LoVo (cell line): ENCODE data around the gene GATAD1.
"Not testable (repeated sequence)": the region's sequence is repeated elsewhere in the genome, so short reads cannot be mapped to it uniquely, and the experiment has no call there.

Source experiments
- DNase-seq: peaks from one replicate; pipeline ENCODE4 v3.0.0-alpha.2; 2016; ENCODE audit warnings: low spot score

The GATAD1 gene, protein sequence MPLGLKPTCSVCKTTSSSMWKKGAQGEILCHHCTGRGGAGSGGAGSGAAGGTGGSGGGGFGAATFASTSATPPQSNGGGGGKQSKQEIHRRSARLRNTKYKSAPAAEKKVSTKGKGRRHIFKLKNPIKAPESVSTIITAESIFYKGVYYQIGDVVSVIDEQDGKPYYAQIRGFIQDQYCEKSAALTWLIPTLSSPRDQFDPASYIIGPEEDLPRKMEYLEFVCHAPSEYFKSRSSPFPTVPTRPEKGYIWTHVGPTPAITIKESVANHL

DNA sequence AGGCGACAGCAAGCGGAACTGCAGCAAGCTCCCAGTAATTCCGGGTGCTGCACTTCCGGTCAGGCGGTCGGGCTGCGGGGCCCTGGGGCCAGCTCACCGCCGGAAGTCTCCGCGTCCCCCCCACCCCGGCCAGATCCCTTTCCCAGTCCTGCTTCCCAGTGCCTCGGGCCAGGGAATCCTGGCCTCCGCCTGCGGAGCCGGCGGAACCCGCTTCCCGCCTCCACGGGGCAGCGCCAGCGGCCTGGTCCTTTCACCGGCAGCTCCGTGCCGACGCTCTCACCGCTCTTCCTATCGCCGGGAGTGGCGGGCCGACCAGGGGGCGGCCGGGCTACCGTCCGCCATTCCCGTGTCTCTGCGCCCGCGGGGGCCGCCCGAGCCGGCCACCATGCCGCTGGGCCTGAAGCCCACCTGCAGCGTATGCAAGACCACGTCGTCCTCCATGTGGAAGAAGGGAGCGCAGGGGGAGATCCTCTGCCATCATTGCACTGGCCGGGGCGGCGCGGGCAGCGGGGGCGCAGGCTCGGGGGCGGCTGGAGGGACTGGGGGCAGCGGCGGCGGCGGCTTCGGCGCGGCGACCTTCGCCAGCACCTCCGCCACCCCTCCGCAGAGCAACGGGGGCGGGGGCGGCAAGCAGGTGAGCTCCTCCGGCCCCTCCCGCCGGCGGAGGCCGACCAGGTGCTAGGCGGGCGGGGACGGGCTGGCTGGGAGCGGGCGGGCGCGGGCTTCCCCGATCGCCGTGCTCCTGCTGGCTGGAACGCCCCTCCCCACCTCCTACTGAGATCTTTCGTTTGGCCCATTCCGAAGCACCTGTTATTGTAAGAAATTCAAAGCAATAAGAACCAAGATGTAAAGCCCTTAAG lies at the start of gene GATAD1:
Gene GATAD1, plus strand, starts transcription at position 138 of the 860 bp plus-strand sequence. Its CDS starts 248 bp downstream, at position 386.
- DNase-seq = peak; percentile 99

DNA sequence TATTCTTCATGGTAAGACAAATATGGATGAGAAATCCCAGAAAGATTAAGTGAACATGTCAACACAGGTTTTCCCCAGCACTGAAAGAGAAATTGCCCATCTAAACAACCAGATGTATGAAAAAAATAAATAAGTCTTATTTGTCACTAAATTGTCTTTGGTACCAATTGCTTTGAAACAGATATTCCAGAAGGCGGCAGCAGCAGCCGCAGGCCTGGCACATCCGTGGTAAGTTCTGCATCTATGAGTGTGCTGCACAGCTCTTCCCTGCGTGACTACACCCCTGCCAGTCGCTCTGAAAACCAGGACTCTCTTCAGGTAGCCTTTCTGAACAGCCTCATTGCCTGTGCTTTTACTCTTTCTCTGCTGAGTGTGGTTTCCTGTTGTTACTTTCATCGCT lies 49.7 kb upstream of the GATAD1 start:
- no peak for DNase-seq

DNA sequence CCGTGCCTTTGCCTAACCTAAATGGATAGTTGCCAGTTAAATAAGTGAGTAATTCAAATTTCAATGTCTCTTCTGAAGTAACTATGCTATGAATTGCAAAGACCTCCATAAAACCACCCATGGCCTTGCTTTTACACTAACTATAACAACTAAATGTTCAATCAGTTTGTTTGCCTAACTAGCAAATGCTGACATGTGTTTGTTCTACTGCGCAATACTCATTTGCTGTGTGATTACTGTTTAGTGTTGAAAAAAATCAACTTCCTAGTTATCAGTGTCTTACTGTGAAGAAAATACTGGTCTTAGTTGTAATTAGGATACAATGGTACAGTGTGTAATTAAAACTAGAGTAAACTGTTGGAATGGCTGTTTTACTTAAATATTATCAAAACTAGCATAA lies 47.3 kb upstream of the GATAD1 start:
- DNase-seq = no peak

DNA sequence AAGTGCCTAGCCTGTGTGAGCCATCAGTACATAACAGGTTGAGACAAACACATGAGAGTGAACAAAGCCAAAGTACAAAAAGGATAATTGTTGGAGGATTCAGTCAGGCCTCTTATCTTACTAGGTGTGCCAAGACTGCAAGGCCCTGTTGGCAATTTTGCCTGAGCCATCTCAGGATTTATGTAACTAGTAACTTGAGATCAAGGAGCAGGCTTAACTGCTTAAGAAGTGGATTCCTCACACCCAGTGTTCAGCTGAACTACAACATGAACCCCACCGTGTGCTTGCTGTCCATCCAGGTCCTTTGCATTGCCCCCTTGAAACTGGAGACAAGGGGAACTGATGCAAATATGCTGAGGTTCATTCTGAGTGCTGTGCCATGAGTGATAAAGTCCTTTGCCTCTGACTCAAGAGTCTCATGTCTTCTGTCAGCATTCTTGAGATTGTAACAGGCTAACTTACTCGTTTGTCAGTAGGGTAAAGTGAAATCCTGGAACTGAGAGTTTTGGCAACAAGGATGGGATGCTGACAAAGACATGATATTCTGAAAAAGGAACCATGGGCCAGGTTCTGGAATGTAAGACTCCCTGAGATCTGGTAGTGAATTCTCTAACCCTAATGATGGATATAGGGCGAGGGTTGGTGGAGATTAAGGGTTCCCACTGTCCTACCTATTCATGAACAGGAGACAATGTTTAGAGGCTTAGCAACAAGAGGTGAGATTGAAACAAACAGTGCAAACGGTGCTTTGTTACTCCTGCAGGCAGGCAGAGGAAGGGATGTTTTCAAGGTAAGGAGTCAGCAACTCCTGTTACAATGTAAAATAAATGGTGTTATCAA lies 44.1 kb upstream of the GATAD1 start:
- no peak for DNase-seq

DNA sequence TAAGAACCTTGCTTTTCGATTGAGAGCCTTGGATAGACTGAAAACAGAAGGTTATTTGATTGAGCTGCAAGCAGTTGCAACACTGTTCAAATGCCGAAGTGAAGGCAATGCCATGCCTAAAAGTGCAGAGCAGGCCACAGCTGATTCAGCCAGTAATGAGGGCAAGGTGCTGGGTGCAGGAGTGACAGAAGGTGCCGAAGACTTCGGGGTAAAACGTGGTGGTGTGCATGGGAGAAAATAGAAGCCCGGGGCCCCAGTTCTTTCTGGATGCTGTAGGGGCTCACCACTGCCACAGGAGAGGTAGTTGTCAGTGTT lies 43.6 kb upstream of the GATAD1 start:
- DNase-seq = no peak

DNA sequence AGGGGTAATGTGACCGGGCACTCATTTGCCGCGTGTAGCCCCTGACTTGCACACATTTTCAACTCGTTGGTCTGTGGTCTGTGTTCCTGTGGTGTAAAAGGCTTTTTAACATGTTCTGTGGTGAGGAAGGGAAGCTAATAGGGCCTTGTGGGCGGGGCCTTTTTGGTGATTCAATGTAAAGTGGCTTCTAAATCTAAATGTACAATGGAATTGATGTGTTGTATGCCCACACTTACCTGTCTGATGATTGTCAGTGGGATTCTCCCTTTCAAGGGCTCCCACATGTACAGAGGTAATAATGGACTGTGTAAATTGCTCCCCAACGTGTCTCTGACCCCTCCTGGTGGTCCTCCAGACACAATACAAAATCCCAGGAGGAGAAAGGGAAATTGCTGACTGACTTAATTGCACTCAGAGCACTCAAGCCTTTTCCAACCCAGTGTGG lies 43.1 kb upstream of the GATAD1 start:
- no peak for DNase-seq

DNA sequence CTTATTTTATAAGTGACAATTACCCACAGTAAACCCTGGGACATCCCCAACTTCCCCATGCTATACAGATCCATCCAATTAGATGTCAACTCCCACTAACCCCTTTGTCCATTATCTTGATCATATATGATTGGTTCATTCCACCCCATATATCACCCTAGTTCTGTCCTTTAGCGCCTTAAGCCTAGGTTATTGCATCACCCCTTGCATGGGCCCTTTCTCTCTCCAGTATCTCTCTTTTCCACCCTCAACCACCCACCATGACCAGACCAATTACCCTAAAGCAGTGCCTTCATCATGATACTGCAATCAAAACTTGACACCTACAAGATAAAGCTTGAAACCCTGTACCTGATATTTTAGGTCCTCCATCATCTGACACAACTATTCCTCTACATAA lies 37.9 kb upstream of the GATAD1 start:
- DNase-seq = no peak

DNA sequence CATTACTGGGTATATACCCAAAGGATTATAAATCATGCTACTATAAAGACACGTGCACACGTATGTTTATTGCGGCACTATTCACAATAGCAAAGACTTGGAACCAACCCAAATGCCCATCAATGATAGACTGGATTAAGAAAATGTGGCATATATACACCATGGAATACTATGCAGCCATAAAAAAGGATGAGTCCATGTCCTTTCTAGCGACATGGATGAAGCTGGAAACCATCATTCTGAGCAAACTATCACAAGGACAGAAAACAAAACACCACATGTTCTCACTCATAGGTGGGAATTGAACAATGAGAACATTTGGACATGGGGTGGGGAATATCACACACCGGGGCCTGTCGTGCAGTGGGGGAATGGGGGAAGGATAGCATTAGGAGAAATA lies 37.1 kb upstream of the GATAD1 start:
- DNase-seq = not testable (repeated sequence)

DNA sequence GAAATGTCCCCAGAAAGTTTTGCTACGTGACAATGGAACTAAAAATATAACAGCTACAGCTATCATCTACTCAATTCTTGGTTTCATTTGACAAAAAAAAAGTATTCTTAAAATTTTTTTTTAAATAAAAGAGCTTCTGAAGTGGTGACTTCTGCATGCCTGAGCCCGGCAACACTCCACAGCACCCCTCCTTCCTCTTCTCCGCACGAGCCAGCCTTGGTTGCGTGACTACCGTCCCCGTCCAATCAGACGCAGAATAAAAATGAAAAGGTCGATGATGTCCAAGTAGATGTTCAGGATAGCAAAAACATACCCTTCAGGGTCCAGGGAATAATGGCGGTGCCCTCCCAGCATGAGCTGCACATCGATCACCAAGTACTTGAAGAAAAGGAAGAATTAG lies 34.5 kb upstream of the GATAD1 start:
- DNase-seq = no peak

DNA sequence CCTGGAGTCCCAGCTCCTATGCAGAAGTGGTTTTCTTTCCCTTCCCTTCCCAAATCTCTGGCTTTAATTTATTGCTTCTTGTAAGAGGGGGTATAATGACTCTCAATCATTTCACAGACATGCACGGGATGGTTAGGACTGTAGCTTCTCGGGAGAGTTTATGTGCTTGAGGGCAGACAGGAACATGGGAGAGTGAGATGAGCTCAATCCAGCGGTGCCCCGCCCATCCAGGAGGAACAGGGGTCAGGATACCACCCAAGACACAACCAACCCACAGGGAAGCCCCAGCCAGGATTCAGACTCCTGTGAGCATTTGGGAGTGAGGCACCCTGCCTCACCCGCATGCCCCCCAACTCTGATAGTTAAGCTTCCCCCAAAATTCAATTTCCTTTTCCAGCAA lies 33.7 kb upstream of the GATAD1 start:
- DNase-seq = no peak

DNA sequence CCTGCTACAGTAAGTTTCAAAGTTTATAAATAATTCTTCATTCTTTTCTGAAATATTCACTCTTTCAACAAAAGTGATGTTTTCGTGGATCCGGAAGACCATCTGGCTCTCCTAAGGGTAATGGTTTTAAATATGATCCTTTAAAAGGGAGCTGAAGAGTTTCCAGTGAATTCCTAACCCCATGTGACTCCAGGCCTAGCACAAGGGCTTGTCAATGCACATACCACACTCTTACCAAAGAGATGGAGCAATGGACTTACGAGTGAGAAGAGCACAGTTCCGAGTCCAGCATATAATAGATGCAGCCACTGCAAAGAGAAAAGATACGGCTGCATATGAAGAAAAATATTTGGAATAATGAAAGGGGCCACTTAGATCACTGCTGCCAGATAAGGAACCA lies 32.1 kb upstream of the GATAD1 start:
- DNase-seq = no peak

DNA sequence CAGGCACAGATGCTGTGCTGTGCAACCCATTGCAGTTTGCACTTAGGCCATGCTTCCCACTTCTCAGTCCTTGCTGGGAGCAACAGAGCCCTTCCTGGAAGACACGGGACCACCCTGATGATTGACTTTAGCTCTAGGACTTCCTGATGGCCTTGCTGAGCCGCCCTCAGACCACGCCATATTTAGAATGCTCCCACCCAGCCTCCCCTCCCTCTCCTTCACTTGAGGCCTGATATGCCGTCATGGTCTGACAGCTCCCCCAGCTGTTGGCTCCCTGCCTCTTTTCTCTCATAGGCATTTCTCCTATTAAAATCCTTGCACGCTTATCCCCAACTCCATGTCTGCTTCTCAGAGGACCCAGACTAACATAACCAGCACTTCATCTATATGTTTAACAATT lies 29.4 kb upstream of the GATAD1 start:
- no peak for DNase-seq

DNA sequence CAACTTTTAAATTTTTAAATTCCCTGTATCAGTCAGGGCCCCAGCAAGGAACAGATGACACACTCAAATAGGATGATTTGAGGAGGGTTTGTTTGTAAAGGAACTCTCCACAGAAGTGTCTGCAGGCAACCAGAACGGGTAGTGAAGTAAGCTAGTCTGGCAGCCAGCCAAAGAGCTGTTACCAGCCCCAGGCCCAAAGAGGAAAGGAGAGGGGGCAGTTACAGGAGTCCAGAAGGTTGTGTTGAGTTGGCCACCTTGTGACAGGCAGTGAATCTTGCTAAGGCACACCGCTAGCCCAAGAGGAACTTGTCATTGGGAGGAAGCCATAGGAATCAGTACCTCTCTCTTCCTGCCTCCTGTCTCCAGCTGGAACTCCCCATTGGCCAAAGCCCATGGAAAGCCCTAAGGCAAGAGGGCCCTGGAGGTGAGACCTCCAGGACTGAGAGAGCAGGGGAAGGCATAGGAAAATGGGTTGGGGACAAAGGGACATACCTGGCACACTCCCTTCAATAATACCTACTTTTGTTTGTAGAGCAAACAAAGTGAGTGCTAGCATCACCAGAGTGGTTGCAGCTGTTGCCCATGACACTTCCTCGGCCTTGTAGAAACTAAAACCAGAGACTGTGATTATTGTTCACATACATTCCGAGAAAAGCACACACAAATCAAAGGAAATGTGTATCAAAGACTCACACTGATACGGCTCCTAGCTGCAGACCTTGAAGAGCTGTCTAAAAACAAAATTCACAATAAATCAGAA lies 25.4 kb upstream of the GATAD1 start:
- DNase-seq = no peak

DNA sequence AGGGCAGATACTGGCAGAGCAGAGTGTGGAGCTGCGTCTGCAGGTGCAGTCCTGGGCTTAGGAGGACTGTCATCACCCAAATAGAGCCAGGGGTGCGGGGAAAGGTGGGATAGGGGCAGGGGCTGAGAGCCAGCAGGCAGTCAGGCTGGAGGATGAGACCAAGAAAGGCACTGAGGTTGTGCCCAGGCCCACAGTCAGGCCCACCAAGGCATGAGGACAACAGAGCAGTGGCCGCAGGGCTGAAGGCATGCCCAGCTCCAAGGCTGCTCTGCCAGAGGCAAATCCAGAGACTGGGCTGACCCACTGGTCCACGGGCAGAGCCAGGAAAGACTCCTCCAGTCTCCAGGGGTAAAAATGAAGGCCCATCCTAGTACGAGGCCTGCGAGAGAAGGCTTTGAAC lies 24.4 kb upstream of the GATAD1 start:
- no peak for DNase-seq

DNA sequence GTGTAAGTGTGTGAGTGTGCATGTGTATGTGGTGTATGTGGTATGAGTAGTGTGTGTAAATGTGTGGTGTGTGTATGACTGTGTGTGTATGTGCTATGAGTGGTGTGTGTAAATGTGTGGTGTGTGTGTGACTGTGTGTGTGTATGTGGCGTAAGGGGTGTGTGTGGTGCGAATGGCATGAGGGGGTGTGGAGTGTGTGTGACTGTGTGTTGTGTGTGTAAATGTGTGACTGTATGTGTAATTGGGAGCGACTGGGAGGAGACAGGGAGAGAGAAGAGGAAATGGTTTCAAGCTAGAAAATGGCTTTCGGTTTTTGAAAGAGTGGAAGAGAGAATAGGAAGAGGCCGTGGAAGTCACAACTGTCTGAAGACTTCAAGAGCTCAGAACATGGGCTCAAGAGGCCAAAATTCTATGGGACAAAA lies 23.6 kb upstream of the GATAD1 start:
- no peak for DNase-seq

DNA sequence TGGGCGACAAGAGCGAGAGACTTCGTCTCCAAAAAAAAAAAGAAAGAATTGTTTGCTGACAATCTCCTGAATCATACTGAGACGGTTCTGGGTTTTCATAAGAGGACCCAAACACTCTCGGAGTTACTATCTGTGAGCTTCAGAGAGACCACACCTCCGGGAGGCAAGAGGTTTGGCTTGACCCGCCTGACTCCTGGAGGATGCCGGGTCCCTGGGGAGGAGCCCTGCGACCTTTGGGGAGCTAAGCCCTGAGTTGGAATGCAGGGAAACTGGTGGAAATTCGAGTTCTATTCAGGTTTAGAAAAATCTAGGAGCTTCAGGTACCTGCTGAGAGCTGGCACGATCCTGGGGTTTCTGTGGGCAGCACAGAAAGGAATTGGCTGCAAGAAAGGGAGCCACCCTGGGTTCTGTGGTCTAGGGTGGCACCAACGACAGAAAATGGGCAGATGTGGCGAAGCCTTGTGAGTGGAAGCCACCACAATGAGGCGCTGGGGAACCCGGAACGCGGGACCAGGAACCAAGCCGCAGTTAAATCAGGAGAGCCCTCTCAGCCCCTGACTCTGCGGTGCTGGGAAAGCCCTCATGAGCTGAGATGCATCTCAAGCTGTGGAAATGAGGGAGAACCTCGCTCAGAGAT lies 21.9 kb upstream of the GATAD1 start:
- DNase-seq = peak; percentile 56

DNA sequence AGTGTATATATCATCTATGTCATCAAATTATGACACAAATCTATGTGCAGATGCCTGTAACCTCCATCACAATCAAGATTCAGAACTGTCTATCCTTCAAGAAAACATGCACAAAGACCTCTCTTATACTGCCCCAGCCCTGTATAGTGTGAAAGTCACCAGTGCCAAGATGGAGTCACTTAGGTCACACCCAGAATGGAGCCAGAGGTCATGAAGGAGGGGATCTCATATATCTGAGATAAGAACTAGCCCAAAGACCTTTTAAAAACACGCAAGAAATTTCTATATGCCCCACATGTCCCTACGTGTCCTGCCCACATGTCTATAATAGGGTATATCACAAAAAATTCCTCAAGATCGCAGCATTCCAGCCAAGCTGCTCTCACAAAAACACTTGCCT lies 20.1 kb upstream of the GATAD1 start:
- DNase-seq = no peak

DNA sequence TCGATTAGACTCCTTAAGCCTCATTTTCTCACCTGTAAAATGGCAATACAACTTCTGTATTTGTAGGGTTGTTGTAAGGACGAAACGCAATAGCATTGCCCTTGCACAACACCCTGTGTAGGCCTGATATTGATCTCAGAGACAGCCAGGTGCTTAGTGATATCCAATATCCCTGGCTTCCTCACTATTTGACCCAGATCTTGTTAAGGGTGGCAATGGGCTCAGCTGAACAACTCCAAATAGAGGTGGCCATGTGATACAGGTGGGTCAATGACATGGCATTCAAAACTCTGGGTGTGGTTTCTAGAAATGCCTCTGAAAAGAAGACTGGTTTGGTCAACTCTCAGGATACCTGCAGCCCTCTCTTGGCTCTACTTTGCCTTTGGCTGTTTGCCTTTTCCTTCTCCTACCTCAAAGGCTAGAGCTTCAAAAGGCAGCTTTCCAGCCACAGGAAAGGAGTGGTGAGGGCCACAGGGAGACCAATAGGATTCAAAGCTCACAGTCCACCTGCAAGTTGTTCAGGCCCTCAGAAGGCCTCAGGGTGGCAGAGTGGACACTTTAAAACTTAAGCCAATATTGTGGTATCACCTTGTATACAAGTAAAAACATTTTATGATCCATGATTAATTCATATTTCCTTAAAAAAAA lies 14.9 kb upstream of the GATAD1 start:
- no peak for DNase-seq

DNA sequence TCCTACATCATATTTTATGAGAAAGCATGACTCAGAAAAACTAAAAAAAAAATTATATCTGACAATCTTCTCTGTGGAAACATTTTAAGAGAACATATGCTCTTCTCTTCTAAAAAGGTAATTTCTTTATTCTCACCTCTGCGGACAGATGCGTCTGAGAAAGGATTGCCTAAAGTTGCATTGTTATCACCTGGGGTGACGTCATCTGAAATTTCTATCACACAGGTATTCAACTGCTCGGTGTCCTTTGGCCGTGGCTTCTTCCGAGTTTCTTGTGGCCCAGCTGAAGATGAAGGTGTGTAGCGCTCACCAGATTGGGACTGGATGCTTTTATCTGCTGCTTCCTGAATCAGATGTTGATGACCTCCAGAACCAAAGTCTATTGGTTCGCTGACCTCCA lies 14.3 kb upstream of the GATAD1 start:
- no peak for DNase-seq

DNA sequence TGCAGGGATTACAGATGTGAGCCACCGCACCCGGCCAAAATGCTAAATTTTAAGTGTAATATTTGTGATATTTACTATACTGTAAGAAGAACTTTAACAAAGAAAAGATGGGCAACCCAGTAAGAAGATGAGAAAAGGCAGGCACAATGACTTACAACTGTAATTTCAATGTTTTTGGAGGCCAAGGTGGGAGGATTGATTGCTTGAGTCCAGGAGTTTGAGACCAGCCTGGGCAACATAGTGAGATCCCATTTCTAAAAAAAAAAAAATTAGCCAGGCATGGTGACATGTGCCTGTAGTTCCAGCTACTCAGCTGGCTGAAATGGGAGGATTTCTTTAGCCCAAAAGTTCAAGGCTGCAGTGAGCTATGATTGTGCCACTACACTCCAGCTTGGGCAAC lies 11.7 kb upstream of the GATAD1 start:
- no peak for DNase-seq
